ENCODE results near the gene CHAT.

CHAT gene

DNA sequence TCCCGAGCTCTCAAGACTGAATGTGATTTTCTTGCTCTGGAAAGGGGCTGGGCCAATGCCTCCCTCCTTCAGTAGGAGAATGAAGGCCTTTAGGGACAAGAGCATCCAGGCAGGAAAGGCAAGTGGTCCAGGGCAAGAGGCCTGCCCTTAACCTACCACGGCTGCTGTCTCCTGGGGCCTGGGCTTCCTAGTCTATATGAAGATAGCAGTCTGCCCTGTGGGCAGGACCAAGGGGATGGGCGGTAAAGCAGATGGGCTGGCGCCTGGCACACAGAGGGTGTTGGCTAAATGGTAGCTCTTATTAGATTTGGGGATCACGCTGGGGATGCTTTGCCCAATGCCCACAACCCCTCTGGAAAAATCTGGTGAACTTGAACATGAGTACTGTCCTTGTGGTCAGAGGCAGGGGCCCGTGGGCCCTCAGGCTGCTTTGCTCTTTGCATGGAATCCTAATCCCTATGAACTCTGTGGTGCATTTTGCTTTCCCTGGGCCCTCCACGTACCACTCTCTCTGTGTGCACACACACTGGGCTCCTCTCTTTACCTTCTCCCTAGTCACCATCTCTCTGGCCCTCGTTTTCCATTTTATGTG lies 20.3 kb downstream of the CHAT start:
- no peaks in the 10 kb centered on the region for H3K36me3 ChIP-seq (replicated peaks)
- no peaks in the 10 kb centered on the region for H3K4me1 ChIP-seq
- DNase-seq (ENCODE audit: low spot score in 2 of 2), result no peak
- H3K9me3 ChIP-seq, result no peaks in the 10 kb centered on the region
- H3K27me3 ChIP-seq (ENCODE audit: low read depth), result peaks cover 9% of the 10 kb centered on the region; the same call in 1 of the 2 replicates
- H3K4me3 ChIP-seq, result no peak overlapping the region
- in situ Hi-C loops (cut with MboI; ENCODE audit: low sequenced_read_pairs), result no loop called here

DNA sequence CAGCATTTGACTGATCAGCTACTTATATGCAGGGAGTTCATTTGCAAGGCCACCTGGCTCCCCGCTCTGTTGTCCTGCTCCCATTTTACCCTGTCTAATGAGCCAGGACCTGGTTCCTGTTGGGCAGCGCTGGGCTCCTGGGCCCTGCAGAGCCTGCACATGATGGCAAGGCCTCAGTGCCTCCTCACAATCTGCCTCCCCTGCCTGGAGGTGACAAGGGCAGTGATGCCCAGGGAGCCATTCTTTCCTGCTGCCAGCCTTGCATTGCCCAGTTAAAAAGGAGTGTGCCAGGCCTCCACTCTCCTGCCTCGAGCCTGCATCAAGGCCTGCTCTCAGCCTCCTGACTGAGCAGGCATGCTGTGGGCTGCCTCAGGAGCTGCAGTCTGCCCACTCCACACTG lies 28.5 kb downstream of the CHAT start:
- no peak for DNase-seq (ENCODE audit: low spot score in 2 of 2)
- H3K9me3 ChIP-seq, result no peaks in the 10 kb centered on the region
- H3K36me3 ChIP-seq (replicated peaks), result no peaks in the 10 kb centered on the region
- H3K27me3 ChIP-seq (ENCODE audit: low read depth), result peaks cover 9% of the 10 kb centered on the region; the same call in 1 of the 2 replicates
- no peak overlapping the region for H3K4me3 ChIP-seq
- in situ Hi-C loops (cut with MboI; ENCODE audit: low sequenced_read_pairs), result no loop called here
- H3K4me1 ChIP-seq, result no peaks in the 10 kb centered on the region

DNA sequence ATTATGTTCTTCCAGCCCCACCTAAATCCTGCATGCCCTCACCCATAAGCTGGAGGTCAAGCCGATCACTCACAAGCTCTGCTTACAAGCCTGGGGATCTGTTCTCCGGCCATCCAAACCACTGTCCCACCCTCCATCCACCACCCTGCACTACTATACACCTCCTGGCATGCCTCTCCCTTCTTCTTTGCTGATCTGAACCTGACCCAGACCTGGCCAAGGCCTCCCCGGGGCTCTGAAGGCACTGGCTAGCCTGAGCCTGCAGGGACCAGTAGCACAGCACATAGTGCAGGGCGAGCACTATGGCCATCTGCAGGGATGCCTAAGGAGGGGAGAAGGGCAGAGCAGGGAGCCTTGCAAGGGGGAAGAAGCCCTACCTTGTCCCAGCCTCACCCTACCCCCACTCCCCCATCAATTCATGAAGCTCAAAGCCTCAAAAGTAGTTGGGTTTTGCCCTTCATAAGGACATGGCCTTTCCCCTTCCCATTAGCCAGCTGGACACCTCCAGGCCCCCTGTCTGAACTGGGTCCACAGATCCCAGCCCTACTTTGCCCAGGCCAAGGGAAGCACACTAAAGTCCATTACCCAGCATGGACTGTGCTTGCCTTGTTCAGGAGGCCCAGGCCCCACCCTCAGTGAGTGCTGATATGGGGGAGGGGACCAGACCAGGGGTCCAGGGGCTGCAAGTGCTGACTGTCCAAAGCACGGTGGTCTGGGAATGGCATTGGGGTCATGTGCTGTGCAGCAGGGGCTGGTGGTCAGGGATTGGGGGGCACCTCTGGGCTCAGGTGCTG lies 29.6 kb downstream of the CHAT start:
- Histone ChIP-seq H3K36me3 (replicated peaks) (no peaks in the 10 kb centered on the region), H3K4me1 (no peaks in the 10 kb centered on the region), H3K4me3 (no peak overlapping the region), H3K27me3 (ENCODE audit: low read depth) (no peaks in the 10 kb centered on the region; the same call in 1 of the 2 replicates), H3K9me3 (no peaks in the 10 kb centered on the region)
- in situ Hi-C loops (cut with MboI; ENCODE audit: low sequenced_read_pairs), result no loop called here
- DNase-seq (ENCODE audit: low spot score in 2 of 2), result no peak

- DNase-seq (ENCODE audit: low spot score in 2 of 2), result no peak
- Histone ChIP-seq H3K36me3 (replicated peaks) (no peaks in the 10 kb centered on the region), H3K27me3 (ENCODE audit: low read depth) (no peaks in the 10 kb centered on the region; the same call in 1 of the 2 replicates), H3K9me3 (no peaks in the 10 kb centered on the region), H3K4me1 (no peaks in the 10 kb centered on the region), H3K4me3 (no peak overlapping the region)
- in situ Hi-C loops (cut with MboI; ENCODE audit: low sequenced_read_pairs), result no loop called here
Measured at GRCh38 chr10:49644035-49644646, 30.3 kb downstream of the CHAT start.

GRCh38 chr10:49645417-49645816 lies 31.6 kb downstream of the CHAT start:
- in situ Hi-C loops (cut with MboI; ENCODE audit: low sequenced_read_pairs), result no loop called here
- Histone ChIP-seq H3K4me1 (no peaks in the 10 kb centered on the region), H3K9me3 (no peaks in the 10 kb centered on the region), H3K27me3 (ENCODE audit: low read depth) (no peaks in the 10 kb centered on the region), H3K4me3 (no peak overlapping the region), H3K36me3 (replicated peaks) (no peaks in the 10 kb centered on the region)
- no peak for DNase-seq (ENCODE audit: low spot score in 2 of 2)

DNA sequence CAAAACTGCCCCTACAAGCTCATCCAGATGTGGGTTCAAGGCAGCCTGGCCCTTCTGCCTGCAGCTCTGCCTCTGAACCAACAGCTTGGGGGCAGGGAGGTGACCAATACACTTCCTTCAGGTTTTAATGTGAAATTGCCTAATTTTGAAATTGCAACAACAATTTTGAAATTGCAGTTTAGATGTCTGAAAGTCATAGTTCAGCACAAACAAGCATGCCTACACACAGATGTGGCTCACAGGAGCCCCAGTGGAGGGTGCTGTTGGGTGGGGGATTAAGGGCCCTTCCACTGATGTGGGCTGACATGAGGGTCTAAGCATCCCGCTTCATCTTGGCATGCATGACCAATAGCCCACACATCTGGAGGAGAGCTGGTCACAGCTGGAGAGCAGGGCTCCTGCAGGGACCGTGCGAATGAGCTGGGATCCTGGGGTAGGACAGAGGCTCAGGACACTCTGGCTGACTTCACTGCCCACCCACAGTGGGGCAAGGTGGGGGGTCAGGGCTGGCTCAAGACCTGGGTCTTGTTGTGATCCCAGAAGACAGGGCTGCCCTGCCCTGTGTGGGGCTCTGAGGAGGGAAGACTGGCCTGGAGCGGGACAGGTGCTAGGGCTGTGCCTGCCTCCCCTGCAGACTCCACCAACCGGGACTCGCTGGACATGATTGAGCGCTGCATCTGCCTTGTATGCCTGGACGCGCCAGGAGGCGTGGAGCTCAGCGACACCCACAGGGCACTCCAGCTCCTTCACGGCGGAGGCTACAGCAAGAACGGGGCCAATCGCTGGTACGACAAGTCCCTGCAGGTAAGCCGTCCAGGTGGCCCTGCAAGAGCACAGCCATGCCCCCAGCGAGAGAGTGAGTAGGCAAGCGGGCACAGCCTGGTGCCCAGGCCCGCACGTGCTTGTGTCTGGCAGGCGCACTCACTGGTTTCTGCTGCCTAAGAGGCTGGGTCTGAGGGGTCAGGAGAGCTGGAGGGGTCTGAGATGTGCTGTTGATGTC lies 32.3 kb downstream of the CHAT start:
- Histone ChIP-seq H3K27me3 (ENCODE audit: low read depth) (no peaks in the 10 kb centered on the region), H3K4me1 (no peaks in the 10 kb centered on the region), H3K36me3 (replicated peaks) (no peaks in the 10 kb centered on the region), H3K4me3 (no peak overlapping the region), H3K9me3 (no peaks in the 10 kb centered on the region)
- no peak for DNase-seq (ENCODE audit: low spot score in 2 of 2)
- in situ Hi-C loops (cut with MboI; ENCODE audit: low sequenced_read_pairs), result no loop called here

DNA sequence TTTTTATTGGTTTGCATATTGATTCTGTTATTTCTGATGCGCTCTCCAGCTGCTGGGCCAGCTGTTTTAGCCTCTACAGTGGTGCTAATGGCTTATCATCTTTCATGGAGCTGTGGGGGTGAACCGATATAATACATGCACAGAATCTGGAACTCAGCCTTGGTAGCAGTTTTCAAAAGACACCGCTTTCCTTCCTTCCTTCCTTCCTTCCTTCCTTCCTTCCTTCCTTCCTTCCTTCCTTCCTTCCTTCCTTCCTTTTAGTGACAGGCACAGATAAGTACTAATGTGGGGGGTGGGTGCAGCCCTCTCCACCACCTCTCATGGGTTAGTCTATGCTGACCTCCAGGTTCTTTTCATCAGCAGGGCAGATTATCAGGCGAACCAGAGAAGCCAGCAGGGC lies 33.7 kb downstream of the CHAT start:
- in situ Hi-C loops (cut with MboI; ENCODE audit: low sequenced_read_pairs), result no loop called here
- no peaks in the 10 kb centered on the region for H3K9me3 ChIP-seq
- no peaks in the 10 kb centered on the region for H3K36me3 ChIP-seq (replicated peaks)
- no peaks in the 10 kb centered on the region for H3K27me3 ChIP-seq (ENCODE audit: low read depth)
- no peak for DNase-seq (ENCODE audit: low spot score in 2 of 2)
- H3K4me3 ChIP-seq, result no peak overlapping the region
- no peaks in the 10 kb centered on the region for H3K4me1 ChIP-seq

GRCh38 chr10:49647985-49648795 lies 34.4 kb downstream of the CHAT start:
- no peaks in the 10 kb centered on the region for H3K36me3 ChIP-seq (replicated peaks)
- no peak overlapping the region for H3K4me3 ChIP-seq
- H3K4me1 ChIP-seq, result no peaks in the 10 kb centered on the region
- H3K9me3 ChIP-seq, result no peaks in the 10 kb centered on the region
- in situ Hi-C loops (cut with MboI; ENCODE audit: low sequenced_read_pairs), result no loop called here
- no peaks in the 10 kb centered on the region for H3K27me3 ChIP-seq (ENCODE audit: low read depth)
- DNase-seq (ENCODE audit: low spot score in 2 of 2), result no peak

GRCh38 chr10:49649294-49649693 lies 35.5 kb downstream of the CHAT start:
- in situ Hi-C loops (cut with MboI; ENCODE audit: low sequenced_read_pairs), result no loop called here
- H3K27me3 ChIP-seq (ENCODE audit: low read depth), result no peaks in the 10 kb centered on the region
- no peaks in the 10 kb centered on the region for H3K4me1 ChIP-seq
- H3K36me3 ChIP-seq (replicated peaks), result no peaks in the 10 kb centered on the region
- DNase-seq (ENCODE audit: low spot score in 2 of 2), result no peak
- no peak overlapping the region for H3K4me3 ChIP-seq
- H3K9me3 ChIP-seq, result no peaks in the 10 kb centered on the region

- in situ Hi-C loops (cut with MboI; ENCODE audit: low sequenced_read_pairs), result no loop called here
- H3K4me3 ChIP-seq, result no peak overlapping the region
- H3K27me3 ChIP-seq (ENCODE audit: low read depth), result no peaks in the 10 kb centered on the region
- no peak for DNase-seq (ENCODE audit: low spot score in 2 of 2)
- H3K4me1 ChIP-seq, result no peaks in the 10 kb centered on the region
- H3K36me3 ChIP-seq (replicated peaks), result no peaks in the 10 kb centered on the region
- no peaks in the 10 kb centered on the region for H3K9me3 ChIP-seq
Measured at GRCh38 chr10:49649936-49650723, 36.3 kb downstream of the CHAT start.

- Histone ChIP-seq H3K9me3 (no peaks in the 10 kb centered on the region), H3K36me3 (replicated peaks) (no peaks in the 10 kb centered on the region), H3K27me3 (ENCODE audit: low read depth) (no peaks in the 10 kb centered on the region), H3K4me3 (no peak overlapping the region), H3K4me1 (no peaks in the 10 kb centered on the region)
- no peak for DNase-seq (ENCODE audit: low spot score in 2 of 2)
- in situ Hi-C loops (cut with MboI; ENCODE audit: low sequenced_read_pairs), result no loop called here
Measured at GRCh38 chr10:49650724-49651034, 36.8 kb downstream of the CHAT start.

- Histone ChIP-seq H3K4me3 (no peak overlapping the region), H3K27me3 (ENCODE audit: low read depth) (no peaks in the 10 kb centered on the region), H3K9me3 (no peaks in the 10 kb centered on the region), H3K4me1 (no peaks in the 10 kb centered on the region), H3K36me3 (replicated peaks) (no peaks in the 10 kb centered on the region)
- DNase-seq (ENCODE audit: low spot score in 2 of 2), result no peak
- in situ Hi-C loops (cut with MboI; ENCODE audit: low sequenced_read_pairs), result no loop called here
Measured at GRCh38 chr10:49651039-49651835, 37.4 kb downstream of the CHAT start.

All from HAP-1 (cell line).